GM12878 (cell line): Measurements from ENCODE around the gene CLEC14A. TPM values are rescaled to one million over a fixed set of nuclear protein-coding genes. Genes with fewer than 3 reads are reported as not detected.

Source experiments
- ATAC-seq: fragments of 200-7000 bp; cut with Tn5 transposase; 3 replicates; pipeline ENCODE4 v1.9.1; 2020; ENCODE audit warnings: mild to moderate bottlenecking, moderate library complexity
- BruUV-seq: library from RNA; stranded (reverse); fragments of 400-500 nt; replicated peaks from 2 replicates; lab custom pipeline; 2021; lab: Mats Ljungman, UMichigan
- CTCF ChIA-PET: fragments of 300-600 bp; sonication (Branson Sonifier 250); formaldehyde crosslinking; extraction: SDS; loops from one replicate; lab custom pipeline; 2021; ENCODE audit warnings: inconsistent platforms; lab: Yijun Ruan, JAX
- POLR2A ChIA-PET: fragments of 350-600 bp; formaldehyde crosslinking; extraction: SDS; loops from one replicate; lab custom pipeline; 2021; ENCODE audit warnings: inconsistent platforms; lab: Charles Lee
- RAD21 ChIA-PET: fragments of 300-600 bp; sonication (Branson Sonifier 250); formaldehyde crosslinking; loops from one replicate; lab custom pipeline; 2023; ENCODE audit warnings: antibody characterized with exemption; ENCODE audit not compliant: unreplicated experiment; lab: Charles Lee
- SMC1A ChIA-PET: fragments of 300-600 bp; sonication (Branson Sonifier 250); formaldehyde crosslinking; loops from one replicate; lab custom pipeline; 2023; ENCODE audit not compliant: unreplicated experiment, uncharacterized antibody; lab: Charles Lee
- DNase-seq: peaks from one replicate; pipeline ENCODE4 v3.0.0-alpha.2; 2011; ENCODE audit warnings: low read depth, low spot score
- FAIRE-seq: peaks from 3 replicates; lab custom pipeline; 2011; peaks lifted over from hg19 to GRCh38; lab: Jason Lieb, UNC
- H2AFZ ChIP-seq: 2 replicates; pipeline ENCODE4 v1.6.0; 2011; ENCODE audit warnings: low read depth, low read length, control low read depth; ENCODE audit not compliant: control insufficient read depth
- H3K27ac ChIP-seq: 2 replicates; pipeline ENCODE4 v1.5.1; 2011; ENCODE audit warnings: control low read depth; ENCODE audit not compliant: control insufficient read depth, insufficient read depth
- H3K27me3 ChIP-seq, 2 experiments: replicated peaks in 1 of 2; 2 replicates each; pipeline versions ENCODE4 v1.6.0 to v1.6.1; 2011; ENCODE audit warnings: low read length in 1 of 2; ENCODE audit not compliant: control insufficient read depth in 2 of 2, insufficient read depth in 2 of 2
- H3K36me3 ChIP-seq, 2 experiments: 2 replicates each; pipeline ENCODE4 v1.5.1; 2011; ENCODE audit warnings: low read length in 1 of 2; ENCODE audit not compliant: control insufficient read depth in 2 of 2, insufficient read depth in 2 of 2
- H3K4me1 ChIP-seq: 2 replicates; pipeline ENCODE4 v1.6.1; 2011; ENCODE audit warnings: mild to moderate bottlenecking, low read length, moderate library complexity, mixed read lengths; ENCODE audit not compliant: control insufficient read depth, insufficient read depth
- H3K4me2 ChIP-seq: 2 replicates; pipeline ENCODE4 v1.6.0; 2011; ENCODE audit warnings: control low read depth; ENCODE audit not compliant: control insufficient read depth, insufficient read depth
- H3K4me3 ChIP-seq: fragments of 200-600 bp; sonication (generic); 2 replicates; pipeline ENCODE4 v1.5.1; 2016
- H3K79me2 ChIP-seq: 2 replicates; pipeline ENCODE4 v1.6.0; 2011; ENCODE audit warnings: low read length; ENCODE audit not compliant: control insufficient read depth, insufficient read depth
- H3K9ac ChIP-seq: 2 replicates; pipeline ENCODE4 v1.8.0; 2011; ENCODE audit warnings: low read length, control low read depth, mixed read lengths; ENCODE audit not compliant: control insufficient read depth, insufficient read depth
- H3K9me3 ChIP-seq: replicated peaks from 3 replicates; pipeline ENCODE4 v1.5.1; 2011; ENCODE audit warnings: mild to moderate bottlenecking, low read length; ENCODE audit not compliant: control insufficient read depth, insufficient read depth
- H4K20me1 ChIP-seq: 2 replicates; pipeline ENCODE4 v1.6.0; 2011; ENCODE audit not compliant: control insufficient read depth, insufficient read depth
- CHD1 ChIP-seq: IDR thresholded peaks from 2 replicates; pipeline ENCODE4 v1.6.1; 2012; ENCODE audit warnings: low read depth, low read length, improper control_type of control experiment
- JUND ChIP-seq: IDR thresholded peaks from 2 replicates; pipeline ENCODE4 v1.6.1; 2012; ENCODE audit warnings: low read depth, mild to moderate bottlenecking, low read length, improper control_type of control experiment, moderate library complexity
- MLLT1 ChIP-seq: fragments of 450-650 bp; IDR thresholded peaks from 2 replicates; pipeline ENCODE4 v1.6.1; 2016; ENCODE audit warnings: mild to moderate bottlenecking
- SIX5 ChIP-seq: IDR thresholded peaks from 2 replicates; pipeline ENCODE4 v1.6.1; 2011; ENCODE audit warnings: mild to moderate bottlenecking, low read depth, low read length, moderate library complexity; ENCODE audit not compliant: severe bottlenecking
- ZNF217 ChIP-seq: fragments of 450-650 bp; IDR thresholded peaks from 2 replicates; pipeline ENCODE4 v1.6.1; 2017; ENCODE audit warnings: antibody characterized with exemption, mild to moderate bottlenecking
- ZNF274 ChIP-seq: IDR thresholded peaks from one replicate; pipeline ENCODE4 v1.8.0; 2011; ENCODE audit not compliant: insufficient read length, insufficient read depth
- WGBS: methylation state at CpG from one replicate; pipeline ENCODE4 v1.1.6; 2016; ENCODE audit warnings: low lambda C conversion rate; ENCODE audit not compliant: insufficient replicate concordance, insufficient coverage; ENCODE audit errors: missing lambda C conversion rate; 5-methylcytosine and 5-hydroxymethylcytosine counted together
- in situ Hi-C: fragments of 300-500 bp; cut with MboI; formaldehyde crosslinking; loops from 9 replicates; pipeline ENCODE4 v1.14.3; 2018; ENCODE audit warnings: mixed read lengths
- intact Hi-C: fragments of 100-400 bp; cut with micrococcal nuclease; formaldehyde crosslinking; loops from one replicate; pipeline ENCODE4 v1.14.2; 2022; ENCODE audit not compliant: unreplicated experiment
- polyA plus RNA-seq, 11 experiments: library from polyadenylated mRNA; depleted of rRNA in 4 of 11; unstranded in 6 of 11; stranded (reverse) in 5 of 11; fragments of >200 nt; fragmentation: Nextera tagmentation in 4 of 11; fragmentation: Illumina TruSeq in 1 of 11; extraction: Ambion mirVana in 4 of 11; extraction: Trizol in 1 of 11; gene quantifications; 1 replicate in 1 of 11; 2 replicates in 10 of 11; pipeline versions ENCODE4 v1.2.1 to v1.2.3, GENCODE V29; 2011 to 2016; ENCODE audit warnings: inconsistent platforms in 2 of 11, missing spikeins in 2 of 11, low read depth in 1 of 11
- total RNA-seq, 4 experiments: library from RNA; depleted of rRNA in 3 of 4; stranded (reverse); fragments of >200 nt in 3 of 4; fragmentation: Illumina TruSeq in 1 of 4; extraction: Trizol in 1 of 4; gene quantifications; 2 replicates each; pipeline versions ENCODE4 v1.2.1 to v1.2.3, GENCODE V29; 2013 to 2021
- TF ChIP-seq, protein P1 (sequence below): fragments of 450-650 bp; formaldehyde crosslinking; IDR thresholded peaks from 2 replicates; pipeline ENCODE4 v1.4.0; 2020; ENCODE audit warnings: mild to moderate bottlenecking, moderate library complexity
- TF ChIP-seq, protein P2 (sequence below): IDR thresholded peaks from 2 replicates; pipeline ENCODE4 v1.6.1; 2012; ENCODE audit warnings: mild to moderate bottlenecking, low read depth, low read length
- TF ChIP-seq, protein P3 (sequence below): IDR thresholded peaks from 2 replicates; pipeline ENCODE4 v1.6.1; 2012; ENCODE audit warnings: improper control_type of control experiment, low read depth, low read length; ENCODE audit not compliant: insufficient replicate concordance

Gene CLEC14A
- total and polyA plus RNA-seq, 10 of the 15 experiments (the other 5 are each of a cell fraction or from before 2014, with no cell fraction given): not detected

GRCh38 chr14:38257507-38257906 is 1.6 kb upstream of the CLEC14A start (continued):
- TF ChIP-seq, protein P1, sequence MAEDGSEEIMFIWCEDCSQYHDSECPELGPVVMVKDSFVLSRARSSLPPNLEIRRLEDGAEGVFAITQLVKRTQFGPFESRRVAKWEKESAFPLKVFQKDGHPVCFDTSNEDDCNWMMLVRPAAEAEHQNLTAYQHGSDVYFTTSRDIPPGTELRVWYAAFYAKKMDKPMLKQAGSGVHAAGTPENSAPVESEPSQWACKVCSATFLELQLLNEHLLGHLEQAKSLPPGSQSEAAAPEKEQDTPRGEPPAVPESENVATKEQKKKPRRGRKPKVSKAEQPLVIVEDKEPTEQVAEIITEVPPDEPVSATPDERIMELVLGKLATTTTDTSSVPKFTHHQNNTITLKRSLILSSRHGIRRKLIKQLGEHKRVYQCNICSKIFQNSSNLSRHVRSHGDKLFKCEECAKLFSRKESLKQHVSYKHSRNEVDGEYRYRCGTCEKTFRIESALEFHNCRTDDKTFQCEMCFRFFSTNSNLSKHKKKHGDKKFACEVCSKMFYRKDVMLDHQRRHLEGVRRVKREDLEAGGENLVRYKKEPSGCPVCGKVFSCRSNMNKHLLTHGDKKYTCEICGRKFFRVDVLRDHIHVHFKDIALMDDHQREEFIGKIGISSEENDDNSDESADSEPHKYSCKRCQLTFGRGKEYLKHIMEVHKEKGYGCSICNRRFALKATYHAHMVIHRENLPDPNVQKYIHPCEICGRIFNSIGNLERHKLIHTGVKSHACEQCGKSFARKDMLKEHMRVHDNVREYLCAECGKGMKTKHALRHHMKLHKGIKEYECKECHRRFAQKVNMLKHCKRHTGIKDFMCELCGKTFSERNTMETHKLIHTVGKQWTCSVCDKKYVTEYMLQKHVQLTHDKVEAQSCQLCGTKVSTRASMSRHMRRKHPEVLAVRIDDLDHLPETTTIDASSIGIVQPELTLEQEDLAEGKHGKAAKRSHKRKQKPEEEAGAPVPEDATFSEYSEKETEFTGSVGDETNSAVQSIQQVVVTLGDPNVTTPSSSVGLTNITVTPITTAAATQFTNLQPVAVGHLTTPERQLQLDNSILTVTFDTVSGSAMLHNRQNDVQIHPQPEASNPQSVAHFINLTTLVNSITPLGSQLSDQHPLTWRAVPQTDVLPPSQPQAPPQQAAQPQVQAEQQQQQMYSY (CRISPR knock-in tag): no peak
- TF ChIP-seq, protein P2, sequence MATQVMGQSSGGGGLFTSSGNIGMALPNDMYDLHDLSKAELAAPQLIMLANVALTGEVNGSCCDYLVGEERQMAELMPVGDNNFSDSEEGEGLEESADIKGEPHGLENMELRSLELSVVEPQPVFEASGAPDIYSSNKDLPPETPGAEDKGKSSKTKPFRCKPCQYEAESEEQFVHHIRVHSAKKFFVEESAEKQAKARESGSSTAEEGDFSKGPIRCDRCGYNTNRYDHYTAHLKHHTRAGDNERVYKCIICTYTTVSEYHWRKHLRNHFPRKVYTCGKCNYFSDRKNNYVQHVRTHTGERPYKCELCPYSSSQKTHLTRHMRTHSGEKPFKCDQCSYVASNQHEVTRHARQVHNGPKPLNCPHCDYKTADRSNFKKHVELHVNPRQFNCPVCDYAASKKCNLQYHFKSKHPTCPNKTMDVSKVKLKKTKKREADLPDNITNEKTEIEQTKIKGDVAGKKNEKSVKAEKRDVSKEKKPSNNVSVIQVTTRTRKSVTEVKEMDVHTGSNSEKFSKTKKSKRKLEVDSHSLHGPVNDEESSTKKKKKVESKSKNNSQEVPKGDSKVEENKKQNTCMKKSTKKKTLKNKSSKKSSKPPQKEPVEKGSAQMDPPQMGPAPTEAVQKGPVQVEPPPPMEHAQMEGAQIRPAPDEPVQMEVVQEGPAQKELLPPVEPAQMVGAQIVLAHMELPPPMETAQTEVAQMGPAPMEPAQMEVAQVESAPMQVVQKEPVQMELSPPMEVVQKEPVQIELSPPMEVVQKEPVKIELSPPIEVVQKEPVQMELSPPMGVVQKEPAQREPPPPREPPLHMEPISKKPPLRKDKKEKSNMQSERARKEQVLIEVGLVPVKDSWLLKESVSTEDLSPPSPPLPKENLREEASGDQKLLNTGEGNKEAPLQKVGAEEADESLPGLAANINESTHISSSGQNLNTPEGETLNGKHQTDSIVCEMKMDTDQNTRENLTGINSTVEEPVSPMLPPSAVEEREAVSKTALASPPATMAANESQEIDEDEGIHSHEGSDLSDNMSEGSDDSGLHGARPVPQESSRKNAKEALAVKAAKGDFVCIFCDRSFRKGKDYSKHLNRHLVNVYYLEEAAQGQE: no peak
- TF ChIP-seq SIX5: no peak

DNA sequence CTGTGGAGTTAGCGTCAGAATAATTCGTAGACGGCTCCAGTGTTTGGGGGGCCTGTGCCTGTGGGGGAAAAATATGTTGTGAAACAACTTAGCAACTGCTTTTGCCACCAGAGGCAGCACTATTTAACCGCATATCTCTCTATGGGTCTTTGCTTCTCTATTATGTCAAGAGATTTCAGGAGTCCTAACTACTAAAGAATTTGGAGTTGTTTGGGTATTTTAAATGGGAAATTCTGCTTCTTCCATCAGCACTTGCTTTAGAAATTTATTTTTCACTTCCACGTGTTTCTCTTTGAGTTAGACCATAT is 594 bp upstream of the CLEC14A start:
- Histone ChIP-seq H3K4me3 (no peak overlapping the region), H3K9me3 (no peaks in the 10 kb centered on the region; the same call in 2 of the 3 replicates), H3K4me1 (no peaks in the 10 kb centered on the region), H3K36me3 (no peaks in the 10 kb centered on the region), H3K4me2 (no peak overlapping the region), H3K27me3 (no peaks in the 10 kb centered on the region), H3K9ac (no peak overlapping the region), H3K79me2 (no peaks in the 10 kb centered on the region), H3K27ac (no peak overlapping the region), H4K20me1 (no peaks in the 10 kb centered on the region), H2AFZ (no peak overlapping the region)
- CTCF ChIA-PET: no interaction called here
- DNase-seq: no peak
- intact Hi-C loops (no loop called here), in situ Hi-C loops (no loop called here)
- POLR2A ChIA-PET: no interaction called here
- no TSS peak for BruUV-seq
- 37% methylated on average over 5 of the region's 5 CpGs for WGBS
- RAD21 ChIA-PET: no interaction called here
- SMC1A ChIA-PET: no interaction called here
- FAIRE-seq: no peak
- no peak for ATAC-seq
- no peak for TF ChIP-seq JUND
- TF ChIP-seq ZNF274: no peak
- TF ChIP-seq CHD1: no peak
- no peak for TF ChIP-seq ZNF217
- TF ChIP-seq, protein P3, sequence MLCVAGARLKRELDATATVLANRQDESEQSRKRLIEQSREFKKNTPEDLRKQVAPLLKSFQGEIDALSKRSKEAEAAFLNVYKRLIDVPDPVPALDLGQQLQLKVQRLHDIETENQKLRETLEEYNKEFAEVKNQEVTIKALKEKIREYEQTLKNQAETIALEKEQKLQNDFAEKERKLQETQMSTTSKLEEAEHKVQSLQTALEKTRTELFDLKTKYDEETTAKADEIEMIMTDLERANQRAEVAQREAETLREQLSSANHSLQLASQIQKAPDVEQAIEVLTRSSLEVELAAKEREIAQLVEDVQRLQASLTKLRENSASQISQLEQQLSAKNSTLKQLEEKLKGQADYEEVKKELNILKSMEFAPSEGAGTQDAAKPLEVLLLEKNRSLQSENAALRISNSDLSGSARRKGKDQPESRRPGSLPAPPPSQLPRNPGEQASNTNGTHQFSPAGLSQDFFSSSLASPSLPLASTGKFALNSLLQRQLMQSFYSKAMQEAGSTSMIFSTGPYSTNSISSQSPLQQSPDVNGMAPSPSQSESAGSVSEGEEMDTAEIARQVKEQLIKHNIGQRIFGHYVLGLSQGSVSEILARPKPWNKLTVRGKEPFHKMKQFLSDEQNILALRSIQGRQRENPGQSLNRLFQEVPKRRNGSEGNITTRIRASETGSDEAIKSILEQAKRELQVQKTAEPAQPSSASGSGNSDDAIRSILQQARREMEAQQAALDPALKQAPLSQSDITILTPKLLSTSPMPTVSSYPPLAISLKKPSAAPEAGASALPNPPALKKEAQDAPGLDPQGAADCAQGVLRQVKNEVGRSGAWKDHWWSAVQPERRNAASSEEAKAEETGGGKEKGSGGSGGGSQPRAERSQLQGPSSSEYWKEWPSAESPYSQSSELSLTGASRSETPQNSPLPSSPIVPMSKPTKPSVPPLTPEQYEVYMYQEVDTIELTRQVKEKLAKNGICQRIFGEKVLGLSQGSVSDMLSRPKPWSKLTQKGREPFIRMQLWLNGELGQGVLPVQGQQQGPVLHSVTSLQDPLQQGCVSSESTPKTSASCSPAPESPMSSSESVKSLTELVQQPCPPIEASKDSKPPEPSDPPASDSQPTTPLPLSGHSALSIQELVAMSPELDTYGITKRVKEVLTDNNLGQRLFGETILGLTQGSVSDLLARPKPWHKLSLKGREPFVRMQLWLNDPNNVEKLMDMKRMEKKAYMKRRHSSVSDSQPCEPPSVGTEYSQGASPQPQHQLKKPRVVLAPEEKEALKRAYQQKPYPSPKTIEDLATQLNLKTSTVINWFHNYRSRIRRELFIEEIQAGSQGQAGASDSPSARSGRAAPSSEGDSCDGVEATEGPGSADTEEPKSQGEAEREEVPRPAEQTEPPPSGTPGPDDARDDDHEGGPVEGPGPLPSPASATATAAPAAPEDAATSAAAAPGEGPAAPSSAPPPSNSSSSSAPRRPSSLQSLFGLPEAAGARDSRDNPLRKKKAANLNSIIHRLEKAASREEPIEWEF: no peak
- no peak for TF ChIP-seq MLLT1
